Measurements from ENCODE around the gene RBMS3.

Gene RBMS3

DNA sequence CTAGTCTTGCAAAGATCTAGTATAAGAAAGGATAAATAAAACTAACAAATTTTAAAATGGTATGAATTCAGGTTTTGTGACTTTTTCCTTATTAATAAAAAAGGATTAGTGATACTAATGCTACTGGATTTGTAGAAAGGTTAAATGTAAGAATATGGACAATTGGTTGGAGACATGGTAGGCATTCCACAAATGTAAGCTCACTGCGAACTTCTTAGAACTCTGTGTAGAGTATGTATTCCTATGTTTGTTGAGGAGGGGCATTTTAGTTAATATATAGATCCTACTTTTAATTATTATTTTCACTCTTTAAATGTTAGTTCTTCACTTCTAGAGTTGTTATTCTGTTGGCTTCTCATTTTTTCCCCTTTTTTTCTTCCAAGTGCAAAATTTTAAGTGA, 414.3 kb downstream of the RBMS3 start:
- no peak for DNase-seq

- DNase-seq, result no peak
Observed at GRCh38 chr3:29695643-29696198, 414.9 kb downstream of the RBMS3 start.

DNA sequence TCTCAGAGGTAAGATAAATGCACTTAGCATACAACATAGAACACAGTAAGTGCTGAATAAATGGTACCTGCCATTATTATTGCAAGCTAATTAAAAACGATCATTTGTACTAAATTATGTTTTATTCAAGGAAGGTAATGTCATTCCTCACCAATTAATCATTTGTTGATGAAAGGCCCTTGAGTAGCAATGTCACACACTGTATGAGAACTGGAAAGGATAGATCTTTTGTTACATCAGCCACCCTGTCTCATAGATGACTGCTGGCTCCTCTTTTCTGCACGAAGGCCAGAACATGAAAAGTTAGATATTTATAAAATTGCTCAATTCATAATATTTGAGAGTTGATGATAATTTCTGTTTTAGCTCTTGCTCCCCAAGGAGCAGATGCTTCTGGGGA, 415.4 kb downstream of the RBMS3 start:
- DNase-seq, result no peak

- DNase-seq, result no peak
Observed at GRCh38 chr3:29697989-29698388, 417.1 kb downstream of the RBMS3 start.

- DNase-seq, result no peak
Observed at GRCh38 chr3:29700256-29700655, 419.4 kb downstream of the RBMS3 start.

- DNase-seq, result no peak
Observed at GRCh38 chr3:29701326-29701983, 420.6 kb downstream of the RBMS3 start.

DNA sequence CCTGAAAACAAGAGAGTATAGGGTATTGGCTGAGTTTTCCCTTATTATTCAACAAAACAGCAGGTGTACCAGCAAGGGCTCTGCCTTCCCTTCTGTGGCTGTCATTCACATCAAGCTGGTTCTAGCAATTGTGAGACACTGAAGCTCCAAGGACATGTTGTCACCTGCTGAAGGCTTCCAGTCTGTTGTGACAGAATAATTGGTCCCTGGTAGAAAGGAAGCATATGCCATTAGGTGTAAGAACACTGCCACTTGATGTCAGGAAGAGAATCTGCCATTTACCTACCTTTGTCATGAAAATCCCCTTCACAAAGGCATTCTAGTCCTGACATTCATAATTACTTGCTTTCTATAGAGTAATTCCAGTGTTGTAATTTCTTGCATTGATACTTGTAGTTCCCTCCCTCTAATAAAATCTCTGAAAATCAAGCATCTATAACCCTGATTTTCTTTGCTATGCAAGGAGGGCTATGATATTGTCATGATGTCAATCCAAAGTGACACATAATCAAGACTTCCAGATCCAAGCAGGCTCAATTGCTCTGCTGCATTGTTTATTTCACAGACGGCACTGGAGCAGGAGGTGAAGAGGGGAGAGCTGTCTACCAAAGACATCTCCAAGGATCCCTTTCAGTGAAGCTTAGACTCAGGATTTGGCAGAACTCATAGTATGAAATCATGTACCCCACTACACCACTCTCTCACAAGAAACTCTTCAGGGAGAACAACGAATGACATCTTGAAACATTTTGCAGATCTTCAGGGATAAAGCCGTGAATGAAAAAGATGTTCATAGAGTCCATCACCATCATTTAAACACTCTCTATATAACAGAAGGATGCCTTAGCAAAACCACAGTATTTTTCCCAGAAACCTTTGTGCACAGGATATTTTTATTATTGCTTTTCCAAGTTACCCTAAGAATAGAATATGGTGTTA, 425.3 kb downstream of the RBMS3 start:
- DNase-seq, result no peak

- DNase-seq, result no peak
Observed at GRCh38 chr3:29708884-29709283, 428.0 kb downstream of the RBMS3 start.

- no peak for DNase-seq
Observed at GRCh38 chr3:29711255-29711771, 430.4 kb downstream of the RBMS3 start.

- no peak for DNase-seq
Observed at GRCh38 chr3:29716213-29716612, 435.3 kb downstream of the RBMS3 start.

DNA sequence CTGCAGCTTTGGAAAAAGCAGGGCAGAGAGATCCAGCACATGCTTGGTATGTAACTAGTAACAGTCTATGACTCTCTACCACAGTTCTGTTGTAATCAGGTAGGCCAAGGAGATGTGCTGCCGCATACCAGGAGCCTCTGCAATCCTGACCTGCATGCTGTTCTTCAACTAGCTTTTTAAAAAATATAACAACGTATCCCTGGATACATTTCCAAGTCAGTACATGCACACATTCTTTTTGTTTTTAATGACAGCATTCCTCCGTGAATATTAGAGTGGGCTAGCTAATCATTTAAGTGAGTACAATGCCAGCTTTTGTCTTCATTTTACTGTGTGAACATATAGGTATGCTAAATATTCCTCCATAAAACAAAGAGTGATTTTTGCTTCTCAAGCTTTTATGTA, 437.8 kb downstream of the RBMS3 start:
- no peak for DNase-seq

GRCh38 chr3:29720665-29721064, 439.8 kb downstream of the RBMS3 start:
- DNase-seq, result no peak

GRCh38 chr3:29721789-29722188, 440.9 kb downstream of the RBMS3 start:
- DNase-seq, result no peak

DNA sequence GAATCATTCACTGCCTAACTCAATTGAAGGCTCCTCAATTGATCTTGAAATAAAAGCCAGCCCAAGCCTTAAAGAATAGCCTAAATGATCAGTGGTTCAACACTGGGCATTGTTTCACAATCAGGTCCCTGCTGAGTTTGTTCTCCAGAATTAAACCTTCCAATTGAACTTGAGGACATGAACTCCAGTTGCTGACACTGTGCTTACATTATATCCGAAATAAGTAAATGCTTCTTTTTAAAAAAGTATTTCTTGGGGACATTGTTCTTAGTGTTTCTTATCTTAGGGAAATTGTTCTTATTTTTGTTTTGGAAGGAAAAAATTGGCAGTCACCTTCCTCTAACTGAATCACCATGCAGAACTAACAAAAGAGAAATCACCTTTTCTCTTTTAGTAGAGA, 450.2 kb downstream of the RBMS3 start:
- no peak for DNase-seq

DNA sequence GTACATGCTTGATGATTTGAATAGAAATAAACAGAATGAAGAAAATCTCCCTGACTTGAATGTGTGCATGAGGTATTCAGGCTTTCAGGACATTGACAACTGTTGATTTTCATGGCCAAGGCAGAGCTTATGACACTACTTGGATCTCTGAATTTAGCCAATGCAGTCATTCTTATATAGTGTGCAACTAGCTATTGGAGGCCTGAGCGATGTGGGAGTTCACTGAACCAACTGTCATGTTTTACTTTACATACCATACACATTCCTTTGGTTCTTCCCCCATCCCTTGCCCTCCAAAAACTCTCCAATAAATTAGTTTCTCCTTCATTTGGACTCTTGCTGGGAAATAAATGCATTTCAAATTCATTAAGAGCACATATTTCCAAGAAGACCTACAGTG, 460.4 kb downstream of the RBMS3 start:
- no peak for DNase-seq

GRCh38 chr3:29745232-29745870, 464.5 kb downstream of the RBMS3 start:
- no peak for DNase-seq

- DNase-seq, result no peak
Observed at GRCh38 chr3:29746163-29746760, 465.4 kb downstream of the RBMS3 start.

DNA sequence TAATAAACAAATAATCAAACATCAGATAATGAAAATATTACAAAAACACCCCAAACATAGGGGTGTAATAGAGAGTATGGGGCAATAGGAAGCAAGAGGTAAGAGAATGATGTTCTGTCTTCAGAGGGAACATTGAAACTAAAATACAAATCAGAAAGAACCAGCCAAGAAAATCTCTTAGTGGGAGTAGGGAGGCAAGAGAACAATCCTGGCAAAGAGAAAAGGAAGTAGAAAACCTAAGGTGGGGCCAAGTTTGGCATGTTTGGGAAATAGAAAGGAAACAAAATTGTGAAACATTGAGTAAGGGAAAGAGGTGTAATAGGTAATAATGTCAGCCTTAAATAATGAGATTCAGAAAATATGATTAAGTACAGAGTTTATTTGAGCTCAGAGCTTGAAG, 467.1 kb downstream of the RBMS3 start:
- DNase-seq, result no peak

DNA sequence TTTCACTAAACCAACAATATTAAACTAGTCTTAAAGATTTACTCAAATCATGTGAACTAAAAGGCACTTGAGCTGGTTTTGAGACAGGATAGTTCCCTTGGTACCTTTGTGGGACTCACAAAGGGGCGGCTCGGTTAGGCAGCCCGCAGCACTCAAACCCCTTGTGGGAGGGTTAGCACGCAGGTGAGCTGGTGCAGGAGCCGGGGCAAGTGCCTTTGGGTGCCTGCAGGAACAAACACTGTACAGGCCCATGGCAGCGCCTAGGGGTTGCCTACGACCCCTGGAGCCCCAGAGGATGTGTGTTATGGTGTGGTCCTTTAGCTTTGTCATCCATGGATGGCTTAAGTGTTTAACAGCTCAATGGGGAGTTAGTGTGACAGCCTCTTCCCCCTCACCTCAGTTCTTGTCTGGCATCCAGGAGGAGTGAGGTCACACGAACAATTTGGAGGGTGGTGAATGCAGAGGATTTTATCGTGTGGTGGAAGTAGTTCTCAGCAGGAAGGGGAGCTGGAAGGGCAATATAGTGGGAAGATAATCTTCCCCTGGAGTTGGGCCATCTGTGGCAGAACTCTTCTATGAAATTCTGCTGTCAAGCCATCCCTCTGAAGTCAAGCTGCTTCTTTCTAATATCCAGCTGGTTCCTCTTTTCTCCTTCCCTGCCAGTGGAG, 470.9 kb downstream of the RBMS3 start:
- DNase-seq, result no peak

DNA sequence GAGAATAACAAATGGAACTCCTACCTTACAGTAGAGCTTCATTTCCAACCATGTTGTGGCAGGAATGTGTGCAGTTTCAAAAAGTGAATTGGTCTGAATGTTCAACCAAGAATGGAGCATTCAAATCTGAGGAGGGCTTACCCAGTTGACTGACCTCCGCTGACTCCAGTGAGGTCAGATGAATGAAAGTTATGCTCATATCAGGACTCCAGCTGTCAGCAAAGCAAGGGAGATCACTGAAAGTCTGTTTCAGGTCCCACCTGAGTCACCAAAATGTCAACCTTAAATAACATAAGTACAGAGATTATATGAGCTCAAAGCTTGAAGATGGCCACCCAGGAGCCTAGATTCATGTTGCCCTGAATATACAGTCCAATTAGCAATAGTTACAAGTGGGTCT, 473.5 kb downstream of the RBMS3 start:
- no peak for DNase-seq

DNA sequence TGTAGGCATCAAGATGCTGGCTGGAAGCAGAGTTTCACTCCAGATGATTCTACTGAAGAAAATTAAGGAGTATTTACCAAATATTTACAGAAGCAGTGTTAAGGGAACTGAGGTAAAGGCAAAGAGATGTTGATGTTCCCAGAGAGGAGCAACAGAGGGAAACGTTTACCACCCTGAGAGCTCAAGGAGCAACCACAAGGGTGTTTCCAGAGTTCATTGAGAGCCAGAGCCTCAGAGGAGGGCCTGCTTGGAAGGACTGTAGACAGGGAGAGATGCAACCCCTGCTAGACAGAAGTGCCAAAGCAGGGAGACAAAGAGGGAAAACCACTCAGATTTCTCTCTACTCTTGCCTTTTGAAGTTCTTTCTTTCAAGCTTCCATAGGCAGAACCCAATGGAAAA, 474.5 kb downstream of the RBMS3 start:
- no peak for DNase-seq

- DNase-seq, result no peak
Observed at GRCh38 chr3:29757054-29757777, 476.3 kb downstream of the RBMS3 start.

Data from NCI-H1092 treated with DMSO at 0.1 percent for 48 hours (cell line).